Stimulated activated CD4-positive, alpha-beta T cell treated with anti-CD3 and anti-CD28 coated beads, Interleukin-1b, Interleukin-23, amount 100 ng/mL, for 24 hours (primary cell): ENCODE data around the gene YPEL4.

Experiments used
- DNase-seq, 4 experiments: peaks; one replicate each; pipeline ENCODE4 v3.0.0-alpha.2; 2020; ENCODE audit warnings: low read depth in 4 of 4, low spot score in 1 of 4

Gene YPEL4

GRCh38 chr11:57596266-57596885 is 53.3 kb downstream of the YPEL4 start:
- no peak for DNase-seq
